HepG2 (cell line): ENCODE measurements around the gene PCBP4. TPM values are rescaled to one million over a fixed set of nuclear protein-coding genes. Genes with fewer than 3 reads are reported as not detected.

Experiments used
- FLYWCH1 ChIP-seq: sonication (generic); formaldehyde crosslinking; IDR thresholded peaks from 2 replicates; pipeline ENCODE4 v1.8.1; 2023; ENCODE audit warnings: mild to moderate bottlenecking, missing genetic modification reagents
- GATAD2A ChIP-seq: IDR thresholded peaks from 2 replicates; pipeline ENCODE4 v1.6.1; 2016
- JUNB ChIP-seq: sonication (generic); formaldehyde crosslinking; IDR thresholded peaks from 2 replicates; pipeline ENCODE4 v1.8.0; 2022; ENCODE audit warnings: missing genetic modification reagents, mild to moderate bottlenecking, borderline replicate concordance
- TEAD3 ChIP-seq: optimal IDR thresholded peaks from 2 replicates; pipeline ENCODE3; 2016; ENCODE audit warnings: borderline replicate concordance
- ZMYM3 ChIP-seq: sonication (generic); formaldehyde crosslinking; IDR thresholded peaks from 2 replicates; pipeline ENCODE4 v1.5.1; 2020; ENCODE audit warnings: mild to moderate bottlenecking, missing genetic modification reagents
- ZNF382 ChIP-seq: sonication (generic); formaldehyde crosslinking; IDR thresholded peaks from 2 replicates; pipeline ENCODE4 v1.5.0; 2020; ENCODE audit warnings: missing genetic modification reagents, mild to moderate bottlenecking, borderline replicate concordance
- polyA plus RNA-seq, 8 experiments: library from polyadenylated mRNA; depleted of rRNA in 3 of 8; stranded (reverse) in 7 of 8; unstranded in 1 of 8; fragments of >200 nt; fragmentation: Illumina TruSeq in 4 of 8; extraction: Trizol in 4 of 8; gene quantifications; 2 replicates each; pipeline versions ENCODE4 v1.2.1 to v1.2.3, GENCODE V29; 2011 to 2016; ENCODE audit warnings: low read depth in 4 of 8, missing spikeins in 1 of 8, mixed read lengths in 1 of 8; ENCODE audit not compliant: insufficient read depth in 1 of 8
- total RNA-seq, 5 experiments: library from RNA; depleted of rRNA; stranded (reverse); fragments of >200 nt; fragmentation: Illumina TruSeq; extraction: Trizol; gene quantifications; 2 replicates each; pipeline ENCODE4 v1.2.3, GENCODE V29; 2016; ENCODE audit warnings: low read depth in 1 of 5
- TF ChIP-seq, protein P1 (sequence below): sonication (generic); formaldehyde crosslinking; IDR thresholded peaks from 2 replicates; pipeline ENCODE4 v1.5.0; 2020; ENCODE audit warnings: mild to moderate bottlenecking, missing genetic modification reagents, borderline replicate concordance
- TF ChIP-seq, protein P2 (sequence below): sonication (generic); formaldehyde crosslinking; IDR thresholded peaks from 2 replicates; pipeline ENCODE4 v1.5.0; 2020; ENCODE audit warnings: mild to moderate bottlenecking, missing genetic modification reagents, borderline replicate concordance

PCBP4 gene
- total and polyA plus RNA-seq, 2 of the 13 experiments (the other 11 are each of a cell fraction or from before 2014, with no cell fraction given) = 36.8 to 51.3 TPM

DNA sequence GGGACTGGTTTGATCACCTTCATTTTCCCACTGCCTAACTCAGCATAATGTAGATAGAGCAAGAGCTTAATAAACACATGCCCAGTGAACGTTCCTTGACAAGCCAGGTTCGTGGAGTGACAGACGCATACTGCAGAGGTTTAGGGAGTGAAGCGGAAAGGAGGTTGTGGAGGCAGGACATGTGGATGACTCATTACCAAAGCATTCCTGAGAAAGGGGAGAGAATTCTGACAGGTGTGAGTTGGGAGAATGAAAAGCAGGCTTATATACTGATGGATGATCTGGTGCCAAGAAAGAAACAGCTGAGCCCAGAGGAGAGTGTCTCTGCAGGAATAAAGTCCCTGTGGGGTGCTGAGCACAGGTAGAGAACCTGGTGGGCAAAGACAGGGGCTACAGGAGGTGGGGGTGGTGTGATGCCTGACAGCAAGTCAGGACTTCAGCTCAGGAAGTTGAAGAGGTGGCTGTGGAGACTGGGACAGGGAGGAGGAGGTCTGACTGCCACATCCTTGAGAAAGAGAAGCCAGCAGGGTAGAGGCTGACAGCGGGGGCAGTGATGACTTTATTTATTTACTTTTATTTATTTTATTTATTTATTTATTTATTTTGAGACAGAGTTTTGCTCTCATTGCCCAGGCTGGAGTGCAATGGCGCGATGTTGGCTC, 30.8 kb upstream of the PCBP4 start (continued):
- TF ChIP-seq, protein P1, sequence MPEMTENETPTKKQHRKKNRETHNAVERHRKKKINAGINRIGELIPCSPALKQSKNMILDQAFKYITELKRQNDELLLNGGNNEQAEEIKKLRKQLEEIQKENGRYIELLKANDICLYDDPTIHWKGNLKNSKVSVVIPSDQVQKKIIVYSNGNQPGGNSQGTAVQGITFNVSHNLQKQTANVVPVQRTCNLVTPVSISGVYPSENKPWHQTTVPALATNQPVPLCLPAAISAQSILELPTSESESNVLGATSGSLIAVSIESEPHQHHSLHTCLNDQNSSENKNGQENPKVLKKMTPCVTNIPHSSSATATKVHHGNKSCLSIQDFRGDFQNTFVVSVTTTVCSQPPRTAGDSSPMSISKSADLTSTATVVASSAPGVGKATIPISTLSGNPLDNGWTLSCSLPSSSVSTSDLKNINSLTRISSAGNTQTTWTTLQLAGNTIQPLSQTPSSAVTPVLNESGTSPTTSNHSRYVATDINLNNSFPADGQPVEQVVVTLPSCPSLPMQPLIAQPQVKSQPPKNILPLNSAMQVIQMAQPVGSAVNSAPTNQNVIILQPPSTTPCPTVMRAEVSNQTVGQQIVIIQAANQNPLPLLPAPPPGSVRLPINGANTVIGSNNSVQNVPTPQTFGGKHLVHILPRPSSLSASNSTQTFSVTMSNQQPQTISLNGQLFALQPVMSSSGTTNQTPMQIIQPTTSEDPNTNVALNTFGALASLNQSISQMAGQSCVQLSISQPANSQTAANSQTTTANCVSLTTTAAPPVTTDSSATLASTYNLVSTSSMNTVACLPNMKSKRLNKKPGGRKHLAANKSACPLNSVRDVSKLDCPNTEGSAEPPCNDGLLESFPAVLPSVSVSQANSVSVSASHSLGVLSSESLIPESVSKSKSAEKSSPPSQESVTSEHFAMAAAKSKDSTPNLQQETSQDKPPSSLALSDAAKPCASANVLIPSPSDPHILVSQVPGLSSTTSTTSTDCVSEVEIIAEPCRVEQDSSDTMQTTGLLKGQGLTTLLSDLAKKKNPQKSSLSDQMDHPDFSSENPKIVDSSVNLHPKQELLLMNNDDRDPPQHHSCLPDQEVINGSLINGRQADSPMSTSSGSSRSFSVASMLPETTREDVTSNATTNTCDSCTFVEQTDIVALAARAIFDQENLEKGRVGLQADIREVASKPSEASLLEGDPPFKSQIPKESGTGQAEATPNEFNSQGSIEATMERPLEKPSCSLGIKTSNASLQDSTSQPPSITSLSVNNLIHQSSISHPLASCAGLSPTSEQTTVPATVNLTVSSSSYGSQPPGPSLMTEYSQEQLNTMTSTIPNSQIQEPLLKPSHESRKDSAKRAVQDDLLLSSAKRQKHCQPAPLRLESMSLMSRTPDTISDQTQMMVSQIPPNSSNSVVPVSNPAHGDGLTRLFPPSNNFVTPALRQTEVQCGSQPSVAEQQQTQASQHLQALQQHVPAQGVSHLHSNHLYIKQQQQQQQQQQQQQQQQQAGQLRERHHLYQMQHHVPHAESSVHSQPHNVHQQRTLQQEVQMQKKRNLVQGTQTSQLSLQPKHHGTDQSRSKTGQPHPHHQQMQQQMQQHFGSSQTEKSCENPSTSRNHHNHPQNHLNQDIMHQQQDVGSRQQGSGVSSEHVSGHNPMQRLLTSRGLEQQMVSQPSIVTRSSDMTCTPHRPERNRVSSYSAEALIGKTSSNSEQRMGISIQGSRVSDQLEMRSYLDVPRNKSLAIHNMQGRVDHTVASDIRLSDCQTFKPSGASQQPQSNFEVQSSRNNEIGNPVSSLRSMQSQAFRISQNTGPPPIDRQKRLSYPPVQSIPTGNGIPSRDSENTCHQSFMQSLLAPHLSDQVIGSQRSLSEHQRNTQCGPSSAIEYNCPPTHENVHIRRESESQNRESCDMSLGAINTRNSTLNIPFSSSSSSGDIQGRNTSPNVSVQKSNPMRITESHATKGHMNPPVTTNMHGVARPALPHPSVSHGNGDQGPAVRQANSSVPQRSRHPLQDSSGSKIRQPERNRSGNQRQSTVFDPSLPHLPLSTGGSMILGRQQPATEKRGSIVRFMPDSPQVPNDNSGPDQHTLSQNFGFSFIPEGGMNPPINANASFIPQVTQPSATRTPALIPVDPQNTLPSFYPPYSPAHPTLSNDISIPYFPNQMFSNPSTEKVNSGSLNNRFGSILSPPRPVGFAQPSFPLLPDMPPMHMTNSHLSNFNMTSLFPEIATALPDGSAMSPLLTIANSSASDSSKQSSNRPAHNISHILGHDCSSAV (CRISPR knock-in tag) = no peak
- TF ChIP-seq ZNF382 (no peak), JUNB (peak; percentile 64; the same call in 1 of the 2 replicates), FLYWCH1 (no peak), ZMYM3 (CRISPR knock-in tag) (peak; percentile 7; the same call in 1 of the 2 replicates), GATAD2A (CRISPR knock-in tag) (0 out of 2 replicates have a peak, but pooled peaks have one; percentile 33), TEAD3 (CRISPR knock-in tag) (peak; percentile 57)
- TF ChIP-seq, protein P2, sequence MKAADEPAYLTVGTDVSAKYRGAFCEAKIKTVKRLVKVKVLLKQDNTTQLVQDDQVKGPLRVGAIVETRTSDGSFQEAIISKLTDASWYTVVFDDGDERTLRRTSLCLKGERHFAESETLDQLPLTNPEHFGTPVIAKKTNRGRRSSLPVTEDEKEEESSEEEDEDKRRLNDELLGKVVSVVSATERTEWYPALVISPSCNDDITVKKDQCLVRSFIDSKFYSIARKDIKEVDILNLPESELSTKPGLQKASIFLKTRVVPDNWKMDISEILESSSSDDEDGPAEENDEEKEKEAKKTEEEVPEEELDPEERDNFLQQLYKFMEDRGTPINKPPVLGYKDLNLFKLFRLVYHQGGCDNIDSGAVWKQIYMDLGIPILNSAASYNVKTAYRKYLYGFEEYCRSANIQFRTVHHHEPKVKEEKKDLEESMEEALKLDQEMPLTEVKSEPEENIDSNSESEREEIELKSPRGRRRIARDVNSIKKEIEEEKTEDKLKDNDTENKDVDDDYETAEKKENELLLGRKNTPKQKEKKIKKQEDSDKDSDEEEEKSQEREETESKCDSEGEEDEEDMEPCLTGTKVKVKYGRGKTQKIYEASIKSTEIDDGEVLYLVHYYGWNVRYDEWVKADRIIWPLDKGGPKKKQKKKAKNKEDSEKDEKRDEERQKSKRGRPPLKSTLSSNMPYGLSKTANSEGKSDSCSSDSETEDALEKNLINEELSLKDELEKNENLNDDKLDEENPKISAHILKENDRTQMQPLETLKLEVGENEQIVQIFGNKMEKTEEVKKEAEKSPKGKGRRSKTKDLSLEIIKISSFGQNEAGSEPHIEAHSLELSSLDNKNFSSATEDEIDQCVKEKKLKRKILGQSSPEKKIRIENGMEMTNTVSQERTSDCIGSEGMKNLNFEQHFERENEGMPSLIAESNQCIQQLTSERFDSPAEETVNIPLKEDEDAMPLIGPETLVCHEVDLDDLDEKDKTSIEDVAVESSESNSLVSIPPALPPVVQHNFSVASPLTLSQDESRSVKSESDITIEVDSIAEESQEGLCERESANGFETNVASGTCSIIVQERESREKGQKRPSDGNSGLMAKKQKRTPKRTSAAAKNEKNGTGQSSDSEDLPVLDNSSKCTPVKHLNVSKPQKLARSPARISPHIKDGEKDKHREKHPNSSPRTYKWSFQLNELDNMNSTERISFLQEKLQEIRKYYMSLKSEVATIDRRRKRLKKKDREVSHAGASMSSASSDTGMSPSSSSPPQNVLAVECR (CRISPR knock-in tag) = 0 out of 2 replicates have a peak, but pooled peaks have one; percentile 17
